ENCODE measurements around the gene KAZN. TPM values are rescaled to one million over a fixed set of nuclear protein-coding genes. Genes with fewer than 3 reads are reported as not detected.

Gene KAZN
- total and polyA plus RNA-seq, 2 of the 8 experiments (the other 6 are each of a cell fraction or from before 2014, with no cell fraction given) = 3.7 to 11.8 TPM

DNA sequence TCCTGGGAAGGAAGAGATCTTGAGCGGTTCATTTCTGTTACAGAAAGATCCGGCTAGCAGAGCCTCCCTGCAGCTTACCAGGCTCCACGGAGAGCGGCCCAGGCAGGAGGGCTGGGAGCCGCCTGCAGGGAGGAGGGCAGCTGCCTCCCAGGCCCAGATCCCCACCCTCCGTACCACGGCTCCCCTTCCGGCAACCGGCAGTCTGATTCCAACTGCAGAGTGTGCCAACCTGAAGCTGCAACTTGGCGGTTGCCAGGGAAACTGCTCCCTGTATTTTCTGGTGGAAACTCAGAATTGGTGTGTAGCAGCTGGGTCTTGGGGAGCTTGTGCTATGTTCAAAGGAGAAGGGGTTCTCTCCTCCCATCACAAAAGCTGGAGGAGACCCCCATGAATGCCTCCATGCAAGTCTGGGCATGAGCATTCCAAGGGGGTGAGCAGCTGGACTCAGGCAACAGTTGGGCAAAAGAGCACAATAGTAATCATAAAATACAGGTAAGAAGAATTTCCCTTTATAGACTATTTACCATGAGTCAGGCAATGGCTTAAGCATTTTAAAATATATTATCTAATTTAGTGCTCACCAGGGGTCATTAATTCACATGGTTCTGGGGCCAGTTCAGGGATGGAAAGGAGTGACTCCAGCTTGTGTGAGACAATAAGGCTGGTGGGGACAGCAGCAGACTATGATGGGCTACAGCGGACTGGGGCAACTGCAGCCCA is 46.1 kb upstream of the KAZN start (continued):
- no peak for TF ChIP-seq CHD7 (IDR thresholded peaks at IDR 0.05; ENCODE audit: insufficient replicate concordance, low read length)
- no peak for TF ChIP-seq TAF7 (optimal IDR thresholded peaks at IDR 0.05; ENCODE audit: borderline replicate concordance, low read depth, low read length)
- TF ChIP-seq YY1 (IDR thresholded peaks at IDR 0.05; ENCODE audit: low read depth, low read length) = no peak
- no peak for TF ChIP-seq HDAC2 (IDR thresholded peaks at IDR 0.05; ENCODE audit: borderline replicate concordance in 1 of 2, low read depth in 2 of 2, low read length in 2 of 2)
- no peak for TF ChIP-seq CBX5 (IDR thresholded peaks at IDR 0.05; ENCODE audit: low read depth, low read length)
- TF ChIP-seq RAD21 (IDR thresholded peaks at IDR 0.05 in 1 of 2, conservative IDR thresholded peaks at IDR 0.05 in 1 of 2; ENCODE audit: low read depth in 2 of 2, low read length in 2 of 2) = no peak
- no peak for TF ChIP-seq CHD1 (IDR thresholded peaks at IDR 0.05; ENCODE audit: low read depth, low read length)
